Heart right ventricle (tissue), 16 donors: ENCODE measurements around the gene FAM234B. TPM values are rescaled to one million over a fixed set of nuclear protein-coding genes. Genes with fewer than 3 reads are reported as not detected.

Source experiments
- ATAC-seq, 8 donors: fragments of 200-7000 bp; cut with Tn5 transposase; one replicate each; pipeline ENCODE4 v1.9.1; 2020; ENCODE audit warnings: mild to moderate bottlenecking in 8 of 8, moderate library complexity in 8 of 8, moderate number of reproducible peaks in 1 of 8
- DNase-seq, 2 donors: peaks; one replicate each; pipeline ENCODE4 v3.0.0-alpha.2; 2020
- H3K27ac ChIP-seq, 10 donors: fragments of 200-600 bp; sonication (generic) in 2 of 10; one replicate each; pipeline versions ENCODE4 v1.5.0 to v1.8.0; 2020 to 2022; ENCODE audit warnings: mild to moderate bottlenecking in 3 of 10
- H3K27me3 ChIP-seq, 7 donors: fragments of 200-600 bp; one replicate each; pipeline ENCODE4 v1.8.0; 2021 to 2022; ENCODE audit warnings: mild to moderate bottlenecking in 2 of 7
- H3K36me3 ChIP-seq, 9 donors: fragments of 200-600 bp; sonication (generic) in 1 of 9; one replicate each; pipeline versions ENCODE4 v1.5.0 to v1.8.0; 2020 to 2022; ENCODE audit warnings: mild to moderate bottlenecking in 2 of 9
- H3K4me1 ChIP-seq, 9 donors: fragments of 200-600 bp; sonication (generic) in 1 of 9; one replicate each; pipeline versions ENCODE4 v1.5.0 to v1.8.0; 2020 to 2022; ENCODE audit warnings: mild to moderate bottlenecking in 4 of 9
- H3K4me3 ChIP-seq, 10 donors: fragments of 200-600 bp; sonication (generic) in 2 of 10; one replicate each; pipeline versions ENCODE4 v1.5.0 to v1.8.0; 2020 to 2022; ENCODE audit warnings: mild to moderate bottlenecking in 7 of 10, moderate library complexity in 2 of 10
- H3K9me3 ChIP-seq, 11 donors: fragments of 200-600 bp in 10 of 11; sonication (generic) in 2 of 11; one replicate each; pipeline versions ENCODE4 v1.5.0 to v1.8.0; 2013 to 2022; ENCODE audit warnings: mild to moderate bottlenecking in 2 of 11, control low read depth in 1 of 11, moderate library complexity in 1 of 11
- CTCF ChIP-seq, 9 donors: fragments of 200-600 bp; sonication (generic) in 2 of 9; IDR thresholded peaks; one replicate each; pipeline versions ENCODE4 v1.5.0 to v1.8.0; 2021 to 2022; ENCODE audit warnings: antibody characterized with exemption in 9 of 9, mild to moderate bottlenecking in 5 of 9, moderate library complexity in 1 of 9
- WGBS, 2 donors: extraction: QIAGEN DNeasy Blood & Tissue Kit; methylation state at CpG; one replicate each; pipeline ENCODE4 v1.1.7; 2013; ENCODE audit warnings: inconsistent platforms in 1 of 2; 5-methylcytosine and 5-hydroxymethylcytosine counted together
- intact Hi-C, 10 donors: fragments of 100-400 bp; cut with DNase I; formaldehyde crosslinking; loops; one replicate each; pipeline versions ENCODE4 v1.11.1 to v1.14.2; 2022
- polyA plus RNA-seq, 2 donors: library from polyadenylated mRNA; stranded (reverse); fragments of 200-250 nt; gene quantifications; one replicate each; pipeline ENCODE4 v1.2.3, GENCODE V29; 2013
- total RNA-seq, 10 donors: library from RNA; stranded (reverse); fragmentation: NEBNext Ultra II Directional in 3 of 10; extraction: Animal tissue kit (Norgen Biotek cat#: 25700) in 3 of 10; gene quantifications; one replicate each; pipeline versions ENCODE4 v1.2.1 to v1.2.4, GENCODE V29; 2021 to 2023
- donor health status: Arrhythmogenic right ventricular cardiomyopathy.
- donor health status: ischemic (EF 13 %, LVEDD 7.1; RV severe dilation, severe dysfunction).
- donor health status: healthy with polysubstance abuse.
- donor health status: DM: no; HTN: yes; CAD: no.
- donor health status: DM: no; HTN: no; CAD: no.
- donor health status: ischemic (EF 25% LVEDD 6.9; RV normal size, moderate dysfunction).
- donor health status: ischemic (EF 25% LVEDD 5.7; RV mildly dilated, moderate dysfunction).
- donor health status: healthy.
- donor health status: DM: yes; HTN: yes; CAD: no.
- donor health status: Ischemic cardiomyopathy.
- donor health status: ischemic (EF 35%, LVEDD 5.7; RV mildly dilated, moderate dysfunction).
- donor health status: nonischemic (EF 11% LVEDD 7.7; RV severe dilation, severe dysfunction).
- donor health status: DM: yes; HTN: yes; CAD: no.
- donor health status: PGD.
- donor health status: ischemic (EF 29% LVEDD 5.4; RV normal size, mild dysfunction).
- donor health status: nonischemic (EF 23%, LVEDD 6.1; RV moderate dilation, normal function).

FAM234B gene
- total and polyA plus RNA-seq, 12 donors: 0.59 to 3.6 (median 2.2) TPM

- H3K27ac ChIP-seq: peak overlapping the region; percentile 32 to 98 (median 96)
- ATAC-seq: peak in 4 of 8 donors; percentile 1 to 16 (median 8)
- 30 to 47% methylated on average over 9 of the region's 9 CpGs for WGBS, 2 donors
- intact Hi-C loops: loop anchor here (1.0 to 10.0 kb wide), 13 partner anchors 53 to 185 kb away; partner anchors contain the start of genes EMP1 (in 2 of the 10), HEBP1 (in 2 of the 10) and FAM234B (in 1 of the 10)
- no peaks in the 10 kb centered on the region for H3K9me3 ChIP-seq
- no peak for DNase-seq
- no peak for TF ChIP-seq CTCF (IDR thresholded peaks at IDR 0.05)
- no peaks in the 10 kb centered on the region for H3K36me3 ChIP-seq
- peaks cover 10 to 71% (median 50%) of the 10 kb centered on the region in 9 donors for H3K4me1 ChIP-seq
- no peaks in the 10 kb centered on the region for H3K27me3 ChIP-seq
- peak overlapping the region in 9 of 10 donors; percentile 17 to 46 (median 43) for H3K4me3 ChIP-seq
Measured at GRCh38 chr12:13097491-13098011, 53.4 kb downstream of the FAM234B start.

- Histone ChIP-seq H3K4me1 (peaks cover 10 to 73% (median 50%) of the 10 kb centered on the region in 9 donors), H3K36me3 (no peaks in the 10 kb centered on the region), H3K27me3 (no peaks in the 10 kb centered on the region), H3K27ac (peak overlapping the region; percentile 32 to 98 (median 96)), H3K4me3 (no peak overlapping the region), H3K9me3 (no peaks in the 10 kb centered on the region)
- intact Hi-C loops: loop anchor here (2.0 to 10.0 kb wide), 11 partner anchors 54 to 187 kb away; partner anchors contain the start of genes EMP1 (in 2 of the 10), HEBP1 (in 2 of the 10) and FAM234B (in 1 of the 10)
- TF ChIP-seq CTCF (IDR thresholded peaks at IDR 0.05): no peak
- DNase-seq (peak in 1 of 2 donors; percentile 60), ATAC-seq (peak in 4 of 8 donors; percentile 11 to 26 (median 19))
- whole genome bisulfite sequencing, 2 donors: 61 to 67% methylated on average over 8 of the region's 8 CpGs
Measured at GRCh38 chr12:13099066-13099843, 55.1 kb downstream of the FAM234B start.

GRCh38 chr12:13099844-13100604 is 55.8 kb downstream of the FAM234B start:
- no peak for DNase-seq
- WGBS, 2 donors: 75 to 76% methylated on average over 10 of the region's 10 CpGs
- intact Hi-C loops: loop anchor here (2.0 to 10.0 kb wide), 16 partner anchors 47 to 188 kb away; partner anchors contain the start of genes HEBP1 (in 4 of the 10), EMP1 (in 3 of the 10) and FAM234B (in 1 of the 10)
- peaks cover 10 to 69% (median 50%) of the 10 kb centered on the region in 9 donors for H3K4me1 ChIP-seq
- H3K27me3 ChIP-seq: no peaks in the 10 kb centered on the region
- no peak for ATAC-seq
- H3K4me3 ChIP-seq: peak overlapping the region in 5 of 10 donors; percentile 59 to 66 (median 61)
- no peaks in the 10 kb centered on the region for H3K36me3 ChIP-seq
- no peaks in the 10 kb centered on the region for H3K9me3 ChIP-seq
- TF ChIP-seq CTCF (IDR thresholded peaks at IDR 0.05): no peak
- peak overlapping the region; percentile 86 to 98 (median 96) for H3K27ac ChIP-seq

GRCh38 chr12:13100605-13100881 is 56.4 kb downstream of the FAM234B start:
- TF ChIP-seq CTCF (IDR thresholded peaks at IDR 0.05): no peak
- no peaks in the 10 kb centered on the region for H3K36me3 ChIP-seq
- H3K4me3 ChIP-seq: peak overlapping the region in 9 of 10 donors; percentile 35 to 67 (median 61)
- H3K27ac ChIP-seq: peak overlapping the region; percentile 86 to 98 (median 96)
- H3K4me1 ChIP-seq: peaks cover 10 to 69% (median 50%) of the 10 kb centered on the region in 9 donors
- H3K27me3 ChIP-seq: no peaks in the 10 kb centered on the region
- WGBS, 2 donors: 16 to 18% methylated on average over 6 of the region's 6 CpGs
- H3K9me3 ChIP-seq: no peaks in the 10 kb centered on the region
- peak in 1 of 8 donors; percentile 3 for ATAC-seq
- DNase-seq: no peak
- intact Hi-C loops: loop anchor here in 5 of 10 donors (2.0 to 5.0 kb wide), 7 partner anchors 46 to 106 kb away; partner anchors contain the start of genes HEBP1 (in 2 of the 5) and EMP1 (in 1 of the 5)
